ENCODE measurements around the gene NAB2.

NAB2 gene

GRCh38 chr12:57094208-57095160, 5.6 kb downstream of the NAB2 start:
- DNase-seq (ENCODE audit: low read depth in 2 of 2), result no peak

GRCh38 chr12:57095440-57095839, 6.5 kb downstream of the NAB2 start:
- DNase-seq (ENCODE audit: low read depth in 2 of 2), result no peak

GRCh38 chr12:57096099-57096572, 7.2 kb downstream of the NAB2 start:
- DNase-seq (ENCODE audit: low read depth in 2 of 2), result no peak

- no peak for DNase-seq (ENCODE audit: low read depth in 2 of 2)
These were observed 8.0 kb downstream of the NAB2 start for GRCh38 chr12:57096748-57097553.

- DNase-seq (ENCODE audit: low read depth in 2 of 2), result no peak
These were observed 8.6 kb downstream of the NAB2 start for GRCh38 chr12:57097554-57097835.

- DNase-seq (ENCODE audit: low read depth in 2 of 2), result no peak
These were observed 9.6 kb downstream of the NAB2 start for GRCh38 chr12:57098546-57098945.

- no peak for DNase-seq (ENCODE audit: low read depth in 2 of 2)
These were observed 10.3 kb downstream of the NAB2 start for GRCh38 chr12:57099047-57099714.

- no peak for DNase-seq (ENCODE audit: low read depth in 2 of 2)
These were observed 10.9 kb downstream of the NAB2 start for GRCh38 chr12:57099766-57100165.

DNA sequence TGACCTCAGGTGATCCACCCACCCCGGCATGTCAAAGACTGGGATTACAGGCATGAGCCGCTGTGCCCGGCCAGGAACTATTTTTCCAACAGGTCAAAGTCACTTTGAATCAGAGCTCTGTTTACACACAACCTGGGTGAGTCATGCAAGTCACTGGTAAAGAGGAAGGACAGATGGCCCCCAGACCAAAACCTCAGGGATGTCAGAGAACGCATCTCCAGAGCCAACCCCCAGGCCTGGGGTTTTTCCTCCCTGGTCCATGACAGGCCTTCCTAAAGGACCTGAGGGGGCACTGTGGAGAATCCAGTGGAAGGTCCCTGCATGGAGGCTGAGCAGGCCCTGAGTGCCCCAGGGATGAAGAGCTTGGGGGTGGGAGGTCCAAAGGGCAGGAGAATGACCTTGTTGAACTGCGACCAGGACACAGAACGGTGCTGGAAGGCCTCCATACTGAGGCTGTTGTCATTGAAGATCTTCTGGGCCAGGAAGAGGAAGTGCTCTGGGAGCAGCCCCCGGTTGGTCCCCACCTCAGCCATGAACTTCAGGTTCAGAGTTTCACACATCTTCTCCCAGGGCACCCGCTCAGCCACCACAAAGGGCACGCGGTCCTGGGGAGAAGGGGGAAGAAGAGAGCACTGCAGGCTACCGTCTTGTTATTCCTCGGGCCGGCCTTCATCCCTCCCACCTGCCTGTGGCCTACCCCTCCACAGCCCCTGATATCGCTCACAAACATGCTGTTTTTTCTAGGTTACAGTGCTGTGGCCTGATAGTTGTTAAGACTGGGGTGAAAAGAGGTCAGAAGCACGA, 13.2 kb downstream of the NAB2 start:
- DNase-seq (ENCODE audit: low read depth in 2 of 2), result no peak

GRCh38 chr12:57103856-57104255, 14.9 kb downstream of the NAB2 start:
- DNase-seq (ENCODE audit: low read depth in 2 of 2), result no peak

DNA sequence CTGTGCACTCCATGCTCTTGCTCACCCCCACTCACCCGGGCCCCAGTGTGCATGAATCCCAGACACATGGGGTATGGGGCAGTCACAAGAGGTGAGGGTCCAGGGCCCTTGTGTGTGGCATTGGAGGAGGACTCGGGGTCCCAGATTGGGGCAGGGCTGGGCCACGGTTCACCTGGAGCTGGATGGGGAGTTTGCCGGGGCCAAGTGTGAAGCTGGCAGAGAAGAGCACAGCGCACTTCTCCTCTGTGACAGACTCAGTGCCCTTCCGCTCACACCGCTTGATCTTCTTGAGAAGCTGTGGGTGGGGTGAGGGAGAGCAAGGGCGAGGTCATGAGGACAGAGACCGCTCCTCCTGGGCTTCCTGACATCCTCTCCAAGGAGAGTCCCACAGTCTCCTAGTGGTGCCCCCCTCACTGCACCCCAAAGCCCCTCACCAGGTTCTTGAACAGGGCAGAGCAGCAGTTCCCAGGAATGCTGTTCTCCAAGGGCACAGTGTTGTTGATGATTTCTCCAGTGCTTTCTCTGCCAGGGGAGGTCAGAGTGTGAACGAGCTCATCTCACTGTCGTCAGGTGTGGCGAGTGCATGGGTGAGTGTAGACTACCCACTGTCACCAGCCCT, 15.5 kb downstream of the NAB2 start:
- DNase-seq (ENCODE audit: low read depth in 2 of 2), result no peak

- DNase-seq (ENCODE audit: low read depth in 2 of 2), result no peak
These were observed 16.3 kb downstream of the NAB2 start for GRCh38 chr12:57105011-57105753.

- DNase-seq (ENCODE audit: low read depth in 2 of 2), result no peak
These were observed 17.3 kb downstream of the NAB2 start for GRCh38 chr12:57106021-57106708.

DNA sequence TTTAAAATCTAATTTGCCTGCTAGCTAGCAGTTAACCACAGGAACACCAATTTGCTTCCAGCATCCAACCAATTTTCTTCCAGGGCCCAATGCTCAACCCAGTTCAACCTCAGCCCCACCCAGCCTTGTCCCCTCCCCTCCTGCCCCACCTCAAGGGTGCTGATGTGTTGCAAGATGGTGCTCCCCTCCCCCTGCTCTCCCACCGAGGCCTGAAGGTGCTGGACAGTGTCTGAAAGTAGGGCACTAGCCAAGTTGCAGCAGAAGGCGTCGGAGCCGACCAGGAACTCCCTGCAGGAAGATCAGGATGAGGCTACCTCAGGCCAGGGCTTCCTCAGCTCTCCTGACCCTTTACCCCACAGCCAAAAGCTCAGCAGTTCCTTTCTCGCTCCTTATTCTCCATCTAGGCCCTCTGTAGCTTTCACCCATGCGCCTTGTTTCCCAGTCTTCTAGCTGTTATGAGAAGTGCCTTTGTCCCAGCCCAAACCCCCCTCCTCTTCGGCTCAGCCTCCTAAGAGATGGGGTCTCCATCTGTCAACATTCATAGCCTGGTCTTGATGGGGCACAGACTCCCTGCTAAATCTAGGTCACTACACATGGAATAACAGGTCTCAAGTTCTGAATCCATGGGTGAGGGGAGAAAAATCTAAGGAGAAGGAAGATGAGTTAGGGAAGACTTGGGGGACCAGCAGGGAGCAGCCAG, 18.7 kb downstream of the NAB2 start:
- no peak for DNase-seq (ENCODE audit: low read depth in 2 of 2)

- no peak for DNase-seq (ENCODE audit: low read depth in 2 of 2)
These were observed 20.5 kb downstream of the NAB2 start for GRCh38 chr12:57109207-57110103.

DNA sequence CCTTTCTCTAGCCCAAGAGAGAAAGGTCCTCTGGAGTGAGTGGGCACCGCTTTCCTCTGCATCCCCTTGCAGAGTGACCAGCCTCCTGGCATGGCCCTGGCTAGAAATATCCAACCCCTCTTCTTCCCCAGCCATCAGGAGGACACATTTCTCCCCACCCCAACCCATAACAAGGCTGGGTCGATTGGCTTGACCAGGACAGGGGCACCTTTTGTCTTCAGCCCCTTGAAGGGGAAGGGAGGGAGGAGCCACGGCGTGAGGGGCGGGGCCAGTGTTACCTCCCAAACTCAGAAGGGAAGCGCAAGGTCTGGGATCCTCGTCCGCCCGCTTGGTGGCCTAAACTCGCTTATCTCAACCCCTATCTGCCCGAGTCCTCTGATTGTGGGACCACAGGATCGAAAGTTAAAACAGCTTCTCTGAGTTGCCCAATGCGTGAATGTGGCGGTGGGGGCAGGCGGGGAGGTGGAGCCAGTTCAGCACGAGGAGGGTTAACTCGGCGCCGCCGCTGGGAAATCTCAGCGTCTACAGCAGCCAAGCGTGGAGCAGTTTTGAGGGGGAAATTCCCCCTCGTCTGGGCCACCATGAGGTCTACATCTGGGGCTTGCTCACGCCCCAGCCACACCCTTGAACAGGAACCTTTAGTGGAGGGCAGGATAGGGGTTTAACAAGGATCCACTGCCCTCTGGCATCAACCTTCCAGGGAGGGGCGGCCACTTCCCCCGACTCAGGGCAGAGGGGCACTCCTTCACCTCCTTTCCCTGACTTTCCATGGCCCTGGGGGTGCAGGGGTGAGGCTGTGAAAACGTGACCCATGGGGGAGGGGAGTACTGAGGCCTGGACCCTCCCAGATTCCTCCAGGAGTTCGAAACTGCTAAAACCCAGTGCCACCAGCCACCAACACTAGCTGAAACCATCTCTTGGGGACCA, 21.5 kb downstream of the NAB2 start:
- peak; percentile 44 to 64 for DNase-seq (ENCODE audit: low read depth in 2 of 2)

Data from stimulated activated CD4-positive, alpha-beta T cell treated with anti-CD3 and anti-CD28 coated beads, Interleukin-1b, Interleukin-23, amount 100 ng/mL, for 1 hour (primary cell).